Urinary bladder (tissue), 4 donors: ENCODE measurements around the gene PFAS. TPM values are rescaled to one million over a fixed set of nuclear protein-coding genes. Genes with fewer than 3 reads are reported as not detected.
A peak's percentile ranks its signal among the peaks of the same experiment; 100 is the strongest.

Source experiments
- DNase-seq: peaks from one replicate; pipeline ENCODE4 v3.0.0-alpha.2; 2015; ENCODE audit errors: extremely low spot score
- H3K27ac ChIP-seq: one replicate; pipeline ENCODE4 v1.5.1; 2013; ENCODE audit warnings: low read depth, mild to moderate bottlenecking, moderate library complexity
- H3K36me3 ChIP-seq: one replicate; pipeline ENCODE4 v1.6.1; 2013; ENCODE audit warnings: mild to moderate bottlenecking, moderate library complexity; ENCODE audit not compliant: insufficient read depth
- H3K4me1 ChIP-seq: one replicate; pipeline ENCODE4 v1.6.1; 2013; ENCODE audit warnings: mild to moderate bottlenecking, moderate library complexity; ENCODE audit not compliant: insufficient read depth
- H3K4me3 ChIP-seq: one replicate; pipeline ENCODE4 v1.5.1; 2013; ENCODE audit warnings: low read depth, low read length
- WGBS: extraction: QIAGEN DNeasy Blood & Tissue Kit; methylation state at CpG from one replicate; pipeline ENCODE4 v1.1.7; 2013; 5-methylcytosine and 5-hydroxymethylcytosine counted together
- polyA plus RNA-seq: library from polyadenylated mRNA; stranded (reverse); fragments of 200-250 nt; gene quantifications from one replicate; pipeline ENCODE4 v1.2.3, GENCODE V29; 2013
- total RNA-seq: library from RNA; depleted of rRNA; stranded (reverse); fragments of >200 nt; gene quantifications from one replicate; pipeline ENCODE4 v1.2.3, GENCODE V29; 2014
- donor health status: healthy with polysubstance abuse.
- donor health status: healthy.

The PFAS gene
- total and polyA plus RNA-seq, 2 donors, result 13.1 to 13.6 TPM

GRCh38 chr17:8288336-8289102, 39.4 kb downstream of the PFAS start, which contains the start of gene RANGRF:
Gene RANGRF, plus strand, starts transcription at chr17:8288670. Its CDS starts 119 bp downstream, at chr17:8288789.
- under 1% methylated on average over 53 of the region's 53 CpGs for WGBS
- Histone ChIP-seq H3K4me1 (peaks cover 3% of the 10 kb centered on the region), H3K36me3 (no peaks in the 10 kb centered on the region), H3K27ac (peak within 1 kb of the TSS; percentile 95), H3K4me3 (peak within 1 kb of the TSS; percentile 63)
- DNase-seq, result peak; percentile 64

DNA sequence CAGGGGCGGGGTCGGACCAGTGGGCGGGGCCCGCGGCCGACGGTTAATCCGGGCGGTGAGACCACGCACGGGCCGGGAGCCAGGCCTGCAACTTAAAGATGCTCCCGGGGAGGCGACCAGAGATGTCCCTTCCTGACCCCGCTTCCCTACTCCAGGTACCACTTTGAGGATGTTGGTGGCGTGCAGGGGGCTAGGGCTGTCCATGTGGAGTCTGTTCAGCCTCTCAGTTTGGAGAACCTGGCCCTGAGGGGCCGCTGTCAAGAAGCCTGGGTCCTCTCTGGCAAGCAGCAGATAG, 40.0 kb downstream of the PFAS start:
- H3K27ac ChIP-seq, result no peak overlapping the region
- peaks cover 3% of the 10 kb centered on the region for H3K4me1 ChIP-seq
- WGBS, result 4% methylated on average over 17 of the region's 17 CpGs
- H3K4me3 ChIP-seq, result peak overlapping the region; percentile 63
- no peak for DNase-seq
- H3K36me3 ChIP-seq, result no peaks in the 10 kb centered on the region

DNA sequence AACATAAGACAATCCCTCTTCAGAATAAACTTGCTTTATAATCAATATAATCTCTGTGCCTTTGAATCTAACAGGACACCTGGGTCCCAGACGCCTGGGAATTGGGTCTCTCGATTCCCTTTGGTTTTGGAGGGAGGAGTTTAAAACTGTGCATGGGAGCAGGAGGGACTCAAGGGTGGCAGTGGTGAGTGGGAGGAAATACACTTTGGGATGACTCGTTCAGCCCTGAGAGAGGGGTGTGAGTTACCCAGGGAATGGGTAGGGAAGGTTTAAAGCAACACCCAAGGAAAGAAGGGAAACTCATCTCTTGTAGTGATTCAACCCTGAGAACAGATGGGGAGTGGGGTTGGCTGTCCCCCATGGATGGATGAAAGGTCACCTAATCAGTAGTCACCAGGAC, 41.0 kb downstream of the PFAS start:
- no peak overlapping the region for H3K27ac ChIP-seq
- H3K36me3 ChIP-seq, result no peaks in the 10 kb centered on the region
- 58% methylated on average over 3 of the region's 3 CpGs for WGBS
- H3K4me3 ChIP-seq, result no peak overlapping the region
- DNase-seq, result no peak
- peaks cover 3% of the 10 kb centered on the region for H3K4me1 ChIP-seq

DNA sequence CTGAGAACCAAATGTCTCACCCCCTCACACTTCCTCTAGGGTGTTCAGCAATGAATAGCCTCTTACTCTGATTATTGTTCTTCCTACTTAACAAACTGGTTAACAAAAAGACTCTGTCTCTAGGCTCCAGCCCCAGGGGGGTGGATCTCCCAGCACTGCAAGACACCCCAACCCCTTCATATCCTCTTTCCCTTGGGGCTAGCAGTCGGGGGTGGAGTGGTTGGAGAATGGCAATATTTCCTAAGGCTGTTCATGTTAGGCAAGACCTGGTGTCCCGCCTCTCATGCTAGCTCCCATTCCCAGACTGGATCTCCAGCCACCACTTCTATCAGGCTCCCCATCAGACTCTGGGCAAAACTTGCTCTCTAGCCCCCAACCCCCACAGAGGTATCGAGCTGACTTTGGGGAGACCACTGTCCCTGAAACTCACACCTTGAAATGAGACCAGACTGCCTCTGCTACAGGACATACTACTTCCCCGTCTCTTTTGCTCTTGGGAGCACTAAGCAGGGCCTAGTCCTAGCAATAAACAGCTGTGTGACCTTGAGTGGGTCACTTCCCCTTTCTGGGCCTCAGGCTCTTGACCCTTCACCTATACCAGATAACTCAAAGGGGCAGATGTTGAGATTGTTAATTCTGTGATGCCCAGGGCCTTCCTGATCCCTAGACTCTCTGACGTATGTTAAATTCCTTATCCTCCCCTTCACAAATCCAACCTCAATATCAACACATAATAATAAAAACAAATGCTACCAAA, 43.7 kb downstream of the PFAS start:
- H3K4me1 ChIP-seq, result peaks cover 1% of the 10 kb centered on the region
- no peaks in the 10 kb centered on the region for H3K36me3 ChIP-seq
- WGBS, result 83% methylated on average over 5 of the region's 5 CpGs
- no peak for DNase-seq
- no peak overlapping the region for H3K4me3 ChIP-seq
- no peak overlapping the region for H3K27ac ChIP-seq

- 95% methylated on average over 9 of the region's 9 CpGs for WGBS
- no peaks in the 10 kb centered on the region for H3K36me3 ChIP-seq
- H3K4me3 ChIP-seq, result no peak overlapping the region
- no peak for DNase-seq
- peaks cover under 1% of the 10 kb centered on the region for H3K4me1 ChIP-seq
- no peak overlapping the region for H3K27ac ChIP-seq
Observed at GRCh38 chr17:8294361-8294760, 45.3 kb downstream of the PFAS start.

DNA sequence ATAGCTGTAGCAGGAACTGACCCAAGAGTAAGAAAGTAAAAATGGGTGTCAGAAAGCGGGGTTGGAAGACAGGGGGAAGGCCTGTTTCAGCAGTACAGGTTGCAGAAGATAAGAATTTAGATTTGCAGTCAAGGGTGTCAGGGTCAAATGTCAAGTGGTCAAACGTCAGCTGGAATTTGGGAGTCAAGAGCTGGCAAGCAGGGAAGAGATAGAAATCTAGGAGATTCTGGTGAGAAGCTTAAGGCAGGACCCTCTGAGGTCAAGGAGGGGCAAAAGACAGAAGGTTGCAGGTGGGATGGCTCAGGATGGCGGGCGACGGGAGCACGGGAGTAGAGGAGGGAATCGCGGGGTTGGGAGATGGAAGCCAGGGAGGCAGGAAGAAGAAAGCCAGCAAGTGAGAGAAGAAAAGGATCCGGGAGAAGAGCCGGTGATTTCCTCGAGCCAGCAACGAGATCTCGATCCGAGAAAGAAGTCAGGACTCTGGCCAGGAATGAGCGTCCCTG, 45.8 kb downstream of the PFAS start:
- H3K4me3 ChIP-seq, result peak overlapping the region; percentile 47
- DNase-seq, result no peak
- H3K4me1 ChIP-seq, result no peaks in the 10 kb centered on the region
- H3K27ac ChIP-seq, result peak overlapping the region; percentile 64
- WGBS, result 7% methylated on average over 15 of the region's 15 CpGs
- H3K36me3 ChIP-seq, result no peaks in the 10 kb centered on the region

- no peak for DNase-seq
- Histone ChIP-seq H3K27ac (no peak overlapping the region), H3K4me1 (no peaks in the 10 kb centered on the region), H3K4me3 (no peak overlapping the region), H3K36me3 (no peaks in the 10 kb centered on the region)
- 60% methylated on average over 3 of the region's 3 CpGs for WGBS
Observed at GRCh38 chr17:8300226-8300625, 51.1 kb downstream of the PFAS start.

- peak; percentile 26 for DNase-seq
- Histone ChIP-seq H3K4me1 (no peaks in the 10 kb centered on the region), H3K27ac (no peak overlapping the region), H3K4me3 (no peak overlapping the region), H3K36me3 (no peaks in the 10 kb centered on the region)
- WGBS, result 13% methylated on average over 8 of the region's 8 CpGs
Observed at GRCh38 chr17:8300627-8301242, 51.6 kb downstream of the PFAS start.

DNA sequence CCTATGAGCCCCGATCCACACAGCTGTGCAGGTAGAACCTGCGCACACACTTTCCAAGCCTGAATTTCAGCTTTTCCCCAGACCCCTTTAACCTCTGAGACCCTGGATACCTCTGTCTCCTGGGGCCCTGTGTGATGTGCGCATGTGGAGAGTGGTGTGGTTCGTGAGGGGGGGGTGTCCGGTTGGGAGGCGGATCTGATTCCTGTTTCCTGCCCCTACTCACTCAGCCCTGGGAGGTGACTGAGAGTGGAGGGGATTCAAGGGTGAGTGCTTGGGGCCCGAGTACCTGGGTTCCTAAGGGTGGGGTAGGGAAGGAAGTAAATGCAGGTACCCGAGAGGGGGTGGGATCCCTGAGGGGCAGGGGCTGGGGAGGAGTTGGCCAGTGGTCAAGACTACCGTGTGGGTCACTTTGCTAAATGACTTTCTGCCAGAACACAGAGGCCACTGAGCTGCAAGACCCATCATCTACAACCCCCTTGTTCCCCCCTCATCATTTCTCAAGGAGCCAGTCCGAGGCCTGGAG, 61.6 kb downstream of the PFAS start:
- 57% methylated on average over 10 of the region's 10 CpGs for WGBS
- no peaks in the 10 kb centered on the region for H3K4me1 ChIP-seq
- DNase-seq, result no peak
- H3K36me3 ChIP-seq, result no peaks in the 10 kb centered on the region
- H3K27ac ChIP-seq, result no peak overlapping the region
- no peak overlapping the region for H3K4me3 ChIP-seq

DNA sequence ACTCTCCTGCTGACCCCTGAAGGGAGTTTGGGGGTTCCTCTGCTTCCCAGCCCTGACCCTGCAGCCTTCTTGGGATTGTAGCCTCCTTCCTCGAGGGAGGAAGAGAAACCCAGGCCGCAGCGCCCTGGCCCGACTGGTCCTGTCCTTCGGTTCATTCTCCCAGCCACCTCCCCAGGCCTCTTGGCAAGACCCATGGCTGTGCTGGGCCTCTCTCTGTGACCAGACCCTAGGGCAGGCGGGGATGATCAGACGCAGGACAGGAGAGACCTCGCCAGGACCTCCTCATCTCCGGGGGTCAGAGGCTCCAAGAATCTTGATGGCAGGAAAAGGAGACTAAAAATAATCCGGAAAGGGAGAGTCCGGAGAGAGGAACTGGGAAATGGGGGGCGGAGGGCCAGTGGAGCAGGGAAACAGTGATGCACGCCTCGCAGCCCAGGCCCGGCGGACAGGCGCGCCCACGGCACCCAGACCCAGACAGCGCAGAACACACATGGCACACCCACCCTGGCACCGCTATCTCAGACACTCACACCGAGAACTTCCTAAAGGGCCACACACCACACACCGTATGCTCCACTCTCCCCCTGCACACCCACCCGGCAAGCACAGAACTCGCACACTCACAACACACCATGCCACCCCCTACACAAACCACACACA, 62.2 kb downstream of the PFAS start:
- no peak overlapping the region for H3K4me3 ChIP-seq
- 80% methylated on average over 25 of the region's 25 CpGs for WGBS
- H3K4me1 ChIP-seq, result no peaks in the 10 kb centered on the region
- H3K36me3 ChIP-seq, result no peaks in the 10 kb centered on the region
- H3K27ac ChIP-seq, result no peak overlapping the region
- no peak for DNase-seq

GRCh38 chr17:8312251-8312650, 63.2 kb downstream of the PFAS start:
- Histone ChIP-seq H3K4me1 (no peaks in the 10 kb centered on the region), H3K27ac (no peak overlapping the region), H3K4me3 (no peak overlapping the region), H3K36me3 (no peaks in the 10 kb centered on the region)
- 71% methylated on average over 13 of the region's 13 CpGs for WGBS
- no peak for DNase-seq

DNA sequence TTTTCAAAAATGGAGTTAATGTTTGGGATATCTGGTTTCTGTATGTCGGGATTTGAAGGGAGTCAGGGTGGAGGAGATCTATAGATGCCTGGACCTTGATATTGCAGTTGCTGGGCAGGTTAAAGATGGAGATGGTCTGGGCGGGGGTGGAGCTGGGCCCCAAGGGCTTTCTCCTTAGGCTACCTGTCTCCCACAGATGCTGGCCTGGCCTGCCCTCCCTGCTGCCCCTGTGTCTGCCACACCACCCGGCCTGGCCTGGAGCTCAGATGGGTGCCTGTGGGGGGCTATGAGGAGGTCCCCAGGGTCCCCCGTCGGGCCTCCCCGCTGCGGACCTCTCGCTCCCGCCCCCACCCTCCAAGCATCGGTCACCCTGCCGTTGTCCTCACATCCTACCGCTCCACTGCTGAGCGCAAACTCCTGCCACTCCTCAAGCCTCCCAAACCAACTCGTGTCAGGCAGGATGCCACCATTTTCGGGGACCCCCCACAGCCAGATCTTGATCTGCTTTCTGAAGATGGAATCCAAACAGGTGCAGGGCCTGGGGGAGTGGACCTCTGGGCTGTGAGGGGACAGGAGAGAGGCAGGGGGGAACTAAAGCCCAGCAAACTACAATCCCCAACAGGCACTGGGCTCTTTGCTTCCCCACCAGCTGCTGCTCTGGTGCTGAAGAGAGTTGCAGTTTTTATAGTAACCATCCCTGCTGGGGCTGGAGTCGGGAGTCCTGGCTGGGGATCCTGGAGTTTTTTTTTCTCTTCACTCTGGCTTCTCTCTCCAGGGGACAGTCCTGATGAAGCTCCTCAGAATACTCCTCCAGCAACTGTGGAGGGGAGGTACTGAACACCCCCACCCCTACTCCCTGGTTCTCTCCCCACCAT, 63.9 kb downstream of the PFAS start:
- Histone ChIP-seq H3K27ac (no peak overlapping the region), H3K4me1 (no peaks in the 10 kb centered on the region), H3K36me3 (no peaks in the 10 kb centered on the region), H3K4me3 (no peak overlapping the region)
- DNase-seq, result no peak
- WGBS, result 63% methylated on average over 16 of the region's 16 CpGs
